DND-41 (cell line): ENCODE results near the gene ARF1.
A peak's percentile ranks its signal among the peaks of the same experiment; 100 is the strongest.

Experiments used
- ATAC-seq: fragments of 200-7000 bp; cut with Tn5 transposase; 3 replicates; pipeline ENCODE4 v1.9.1; 2021; ENCODE audit warnings: low read depth; ENCODE audit not compliant: insufficient read depth
- DNase-seq: peaks from one replicate; pipeline ENCODE4 v3.0.0-alpha.2; 2020
- H2AFZ ChIP-seq: 2 replicates; pipeline ENCODE4 v1.6.0; 2012; ENCODE audit warnings: low read depth, low read length
- H3K27ac ChIP-seq: 2 replicates; pipeline ENCODE4 v1.5.1; 2012; ENCODE audit warnings: low read length, inconsistent platforms
- H3K27me3 ChIP-seq: fragments of 200-600 bp; sonication (generic); 2 replicates; pipeline ENCODE4 v1.6.0; 2012; ENCODE audit warnings: low read length, mild to moderate bottlenecking, inconsistent platforms; ENCODE audit not compliant: insufficient read depth, poor library complexity
- H3K36me3 ChIP-seq: 2 replicates; pipeline ENCODE4 v1.5.1; 2012; ENCODE audit warnings: low read length, inconsistent platforms; ENCODE audit not compliant: insufficient read depth
- H3K4me1 ChIP-seq: 2 replicates; pipeline ENCODE4 v1.5.1; 2012; ENCODE audit warnings: mild to moderate bottlenecking, low read length; ENCODE audit not compliant: insufficient read depth
- H3K4me2 ChIP-seq: 2 replicates; pipeline ENCODE4 v1.6.0; 2012; ENCODE audit warnings: mild to moderate bottlenecking, moderate library complexity, low read length, inconsistent platforms; ENCODE audit not compliant: insufficient read depth
- H3K4me3 ChIP-seq, 2 experiments: fragments of 200-600 bp in 1 of 2; shearing (Covaris generic) in 1 of 2; 2 replicates each; pipeline ENCODE4 v1.5.1; 2012 to 2016; ENCODE audit warnings: inconsistent platforms in 2 of 2, low read length in 2 of 2, mild to moderate bottlenecking in 2 of 2, low read depth in 1 of 2, moderate library complexity in 1 of 2
- H3K79me2 ChIP-seq: 2 replicates; pipeline ENCODE4 v1.6.0; 2012; ENCODE audit warnings: low read length, inconsistent platforms; ENCODE audit not compliant: insufficient read depth
- H3K9ac ChIP-seq: 2 replicates; pipeline ENCODE4 v1.6.0; 2012; ENCODE audit warnings: low read depth, mild to moderate bottlenecking, inconsistent platforms, low read length, moderate library complexity
- H3K9me3 ChIP-seq: 2 replicates; pipeline ENCODE4 v1.5.1; 2012; ENCODE audit warnings: low read length, moderate library complexity, mild to moderate bottlenecking, inconsistent platforms; ENCODE audit not compliant: insufficient read depth, severe bottlenecking
- H4K20me1 ChIP-seq: 2 replicates; pipeline ENCODE4 v1.6.0; 2012; ENCODE audit warnings: low read length; ENCODE audit not compliant: insufficient read depth
- EZH2 ChIP-seq: IDR thresholded peaks from 3 replicates; pipeline ENCODE4 v1.6.1; 2012; ENCODE audit warnings: borderline replicate concordance, low read depth, mild to moderate bottlenecking, moderate library complexity, low read length, inconsistent platforms; ENCODE audit not compliant: severe bottlenecking
- TF ChIP-seq, protein P1 (sequence below): IDR thresholded peaks from 2 replicates; pipeline ENCODE4 v1.5.1; 2012; ENCODE audit warnings: borderline replicate concordance, low read length, moderate library complexity, mild to moderate bottlenecking; ENCODE audit not compliant: poor library complexity, severe bottlenecking; ENCODE audit errors: extremely low read depth

ARF1 gene

DNA sequence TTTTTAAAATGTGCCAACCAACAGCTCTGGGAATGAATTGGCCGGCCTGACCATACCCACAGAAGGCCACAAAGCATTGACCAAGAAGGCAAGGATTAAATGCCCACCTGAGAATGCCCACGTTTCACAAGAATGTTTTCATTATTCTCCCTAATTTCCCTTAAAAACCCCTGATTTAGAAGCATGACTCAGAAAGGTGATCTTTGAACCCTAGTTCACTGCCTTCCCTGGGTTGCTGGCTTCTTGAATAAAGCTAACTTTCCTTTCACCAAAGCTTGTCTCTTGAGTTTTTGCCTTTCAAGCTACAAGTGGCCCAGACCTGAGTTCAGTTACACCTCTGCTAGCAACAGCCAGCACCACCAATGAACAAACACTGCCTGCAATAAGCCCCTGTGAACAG, 41.0 kb downstream of the ARF1 start:
- H3K4me2 ChIP-seq, result no peak overlapping the region
- H3K79me2 ChIP-seq, result no peaks in the 10 kb centered on the region
- H3K27ac ChIP-seq, result no peak overlapping the region
- H3K9me3 ChIP-seq, result peaks cover 6% of the 10 kb centered on the region
- DNase-seq, result no peak
- no peak for ATAC-seq
- H4K20me1 ChIP-seq, result no peaks in the 10 kb centered on the region
- no peak overlapping the region for H3K4me3 ChIP-seq
- H3K9ac ChIP-seq, result no peak overlapping the region
- H3K4me1 ChIP-seq, result no peaks in the 10 kb centered on the region
- TF ChIP-seq, protein P1, sequence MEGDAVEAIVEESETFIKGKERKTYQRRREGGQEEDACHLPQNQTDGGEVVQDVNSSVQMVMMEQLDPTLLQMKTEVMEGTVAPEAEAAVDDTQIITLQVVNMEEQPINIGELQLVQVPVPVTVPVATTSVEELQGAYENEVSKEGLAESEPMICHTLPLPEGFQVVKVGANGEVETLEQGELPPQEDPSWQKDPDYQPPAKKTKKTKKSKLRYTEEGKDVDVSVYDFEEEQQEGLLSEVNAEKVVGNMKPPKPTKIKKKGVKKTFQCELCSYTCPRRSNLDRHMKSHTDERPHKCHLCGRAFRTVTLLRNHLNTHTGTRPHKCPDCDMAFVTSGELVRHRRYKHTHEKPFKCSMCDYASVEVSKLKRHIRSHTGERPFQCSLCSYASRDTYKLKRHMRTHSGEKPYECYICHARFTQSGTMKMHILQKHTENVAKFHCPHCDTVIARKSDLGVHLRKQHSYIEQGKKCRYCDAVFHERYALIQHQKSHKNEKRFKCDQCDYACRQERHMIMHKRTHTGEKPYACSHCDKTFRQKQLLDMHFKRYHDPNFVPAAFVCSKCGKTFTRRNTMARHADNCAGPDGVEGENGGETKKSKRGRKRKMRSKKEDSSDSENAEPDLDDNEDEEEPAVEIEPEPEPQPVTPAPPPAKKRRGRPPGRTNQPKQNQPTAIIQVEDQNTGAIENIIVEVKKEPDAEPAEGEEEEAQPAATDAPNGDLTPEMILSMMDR, result no peak
- no peak for TF ChIP-seq EZH2
- no peak overlapping the region for H2AFZ ChIP-seq
- H3K36me3 ChIP-seq, result no peaks in the 10 kb centered on the region
- H3K27me3 ChIP-seq, result peaks cover 9% of the 10 kb centered on the region

DNA sequence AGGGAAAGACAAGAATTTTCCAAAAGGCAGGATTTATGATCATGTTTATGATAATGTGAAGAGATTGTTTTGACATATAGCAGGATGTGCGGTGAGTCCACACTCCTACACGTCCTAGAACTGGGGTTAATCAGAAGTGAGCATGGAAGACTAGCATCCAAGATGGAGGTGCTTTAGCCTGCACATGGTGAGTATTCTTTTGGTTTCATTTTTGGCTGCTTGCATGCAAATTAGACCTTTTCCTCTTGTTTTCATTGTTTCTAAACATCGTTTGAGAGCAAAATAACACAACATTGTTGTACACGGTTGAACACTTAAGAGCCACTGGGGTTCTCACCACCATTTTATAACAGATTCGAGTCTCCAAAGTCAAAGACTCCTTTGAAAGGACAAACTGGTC, 42.7 kb downstream of the ARF1 start:
- Histone ChIP-seq H3K79me2 (no peaks in the 10 kb centered on the region), H3K4me1 (no peaks in the 10 kb centered on the region), H3K9me3 (no peaks in the 10 kb centered on the region), H3K36me3 (no peaks in the 10 kb centered on the region), H3K4me2 (no peak overlapping the region), H3K9ac (no peak overlapping the region), H3K27me3 (peaks cover 9% of the 10 kb centered on the region), H3K27ac (no peak overlapping the region), H2AFZ (peak overlapping the region; percentile 41; the same call in 1 of the 2 replicates), H3K4me3 (no peak overlapping the region), H4K20me1 (no peaks in the 10 kb centered on the region)
- TF ChIP-seq, protein P1, result no peak
- no peak for TF ChIP-seq EZH2
- ATAC-seq (no peak), DNase-seq (no peak)

DNA sequence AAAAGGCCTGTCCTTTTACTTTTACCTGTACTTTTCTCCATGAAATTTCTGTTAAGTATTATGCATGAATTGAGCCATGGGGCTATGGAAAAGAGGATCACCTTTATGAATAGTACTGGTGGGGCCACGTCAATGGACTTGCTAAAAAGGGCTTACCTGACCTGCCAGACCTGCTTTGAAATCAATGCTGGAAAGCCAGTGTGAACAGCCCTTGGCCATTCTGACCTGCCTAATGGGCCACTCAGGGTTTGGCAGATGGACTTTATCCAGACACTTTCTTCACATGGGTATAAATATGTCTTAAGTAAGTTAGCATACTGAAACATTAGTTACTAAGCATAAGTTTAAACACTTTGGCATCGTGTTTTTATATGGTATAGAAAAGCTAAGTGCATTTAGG, 49.3 kb downstream of the ARF1 start:
- TF ChIP-seq, protein P1, result no peak
- no peak for TF ChIP-seq EZH2
- Histone ChIP-seq H3K4me1 (peaks cover 3% of the 10 kb centered on the region; the same call in 1 of the 2 replicates), H2AFZ (no peak overlapping the region), H3K4me2 (no peak overlapping the region), H3K9me3 (no peaks in the 10 kb centered on the region), H3K27ac (no peak overlapping the region), H3K79me2 (no peaks in the 10 kb centered on the region), H3K36me3 (no peaks in the 10 kb centered on the region), H3K27me3 (peaks cover 13% of the 10 kb centered on the region), H4K20me1 (no peaks in the 10 kb centered on the region), H3K9ac (no peak overlapping the region), H3K4me3 (no peak overlapping the region)
- no peak for ATAC-seq
- no peak for DNase-seq

DNA sequence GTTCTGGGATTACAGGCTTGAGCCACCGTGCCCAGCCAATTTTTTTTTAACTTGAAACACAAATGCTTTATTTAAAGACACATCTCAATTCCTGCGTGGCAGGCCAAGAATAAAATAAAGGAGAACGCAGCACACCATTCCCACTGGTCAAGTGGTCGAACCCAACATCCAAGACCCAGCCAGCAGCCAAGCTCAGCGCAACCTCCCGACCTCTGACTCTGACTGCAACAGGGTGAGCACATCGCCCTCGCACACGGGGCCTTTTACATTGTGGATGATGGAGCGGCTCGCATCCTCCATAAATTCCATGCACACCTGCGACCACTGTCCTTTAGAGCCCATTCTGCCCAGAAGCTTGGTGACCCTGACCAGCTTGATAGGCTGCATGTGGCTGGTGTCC, 52.1 kb downstream of the ARF1 start:
- H3K4me3 ChIP-seq, result no peak overlapping the region
- H2AFZ ChIP-seq, result no peak overlapping the region
- TF ChIP-seq EZH2, result no peak
- TF ChIP-seq, protein P1, result no peak
- peaks cover 16% of the 10 kb centered on the region for H3K27me3 ChIP-seq
- ATAC-seq, result no peak
- H3K9ac ChIP-seq, result no peak overlapping the region
- no peaks in the 10 kb centered on the region for H4K20me1 ChIP-seq
- H3K4me1 ChIP-seq, result peaks cover 8% of the 10 kb centered on the region
- H3K36me3 ChIP-seq, result no peaks in the 10 kb centered on the region
- H3K27ac ChIP-seq, result no peak overlapping the region
- no peak for DNase-seq
- H3K79me2 ChIP-seq, result no peaks in the 10 kb centered on the region
- no peaks in the 10 kb centered on the region for H3K9me3 ChIP-seq
- H3K4me2 ChIP-seq, result no peak overlapping the region
